IPS-20b (cell line): ENCODE data around the gene WDR18.
"Not testable (repeated sequence)": the region's sequence is repeated elsewhere in the genome, so short reads cannot be mapped to it uniquely, and the experiment has no call there.

Experiments
- H3K27ac ChIP-seq: one replicate; pipeline ENCODE4 v1.5.1; 2013; ENCODE audit warnings: low read length
- H3K27me3 ChIP-seq: 2 replicates; pipeline ENCODE4 v1.6.1; 2013; ENCODE audit warnings: mild to moderate bottlenecking, low read length, inconsistent platforms; ENCODE audit not compliant: insufficient read depth
- H3K36me3 ChIP-seq: 2 replicates; pipeline ENCODE4 v1.6.1; 2013; ENCODE audit warnings: low read depth, mild to moderate bottlenecking, inconsistent platforms, low read length, moderate library complexity; ENCODE audit not compliant: insufficient read depth
- H3K4me1 ChIP-seq: 2 replicates; pipeline ENCODE4 v1.6.1; 2013; ENCODE audit warnings: mild to moderate bottlenecking, control low read depth, inconsistent platforms, low read length, moderate library complexity; ENCODE audit not compliant: insufficient read depth
- H3K4me3 ChIP-seq: 2 replicates; pipeline ENCODE4 v1.5.1; 2013; ENCODE audit warnings: mild to moderate bottlenecking, low read length, inconsistent platforms
- H3K9ac ChIP-seq: 2 replicates; pipeline ENCODE4 v1.6.1; 2013; ENCODE audit warnings: low read depth, mild to moderate bottlenecking, inconsistent platforms, low read length, moderate library complexity
- H3K9me3 ChIP-seq: 2 replicates; pipeline ENCODE4 v1.6.1; 2013; ENCODE audit warnings: mild to moderate bottlenecking, low read depth, low read length, inconsistent platforms; ENCODE audit not compliant: insufficient read depth

WDR18 gene

GRCh38 chr19:952680-953444, 31.3 kb upstream of the WDR18 start:
- H3K27me3 ChIP-seq: no peaks in the 10 kb centered on the region
- H3K27ac ChIP-seq: peak overlapping the region; percentile 71
- H3K9me3 ChIP-seq: no peaks in the 10 kb centered on the region
- H3K36me3 ChIP-seq: no peaks in the 10 kb centered on the region
- peaks cover 17% of the 10 kb centered on the region; the same call in 1 of the 2 replicates for H3K4me1 ChIP-seq
- H3K4me3 ChIP-seq: peak overlapping the region; percentile 33; the same call in 1 of the 2 replicates
- peak overlapping the region; percentile 61; the same call in 1 of the 2 replicates for H3K9ac ChIP-seq

DNA sequence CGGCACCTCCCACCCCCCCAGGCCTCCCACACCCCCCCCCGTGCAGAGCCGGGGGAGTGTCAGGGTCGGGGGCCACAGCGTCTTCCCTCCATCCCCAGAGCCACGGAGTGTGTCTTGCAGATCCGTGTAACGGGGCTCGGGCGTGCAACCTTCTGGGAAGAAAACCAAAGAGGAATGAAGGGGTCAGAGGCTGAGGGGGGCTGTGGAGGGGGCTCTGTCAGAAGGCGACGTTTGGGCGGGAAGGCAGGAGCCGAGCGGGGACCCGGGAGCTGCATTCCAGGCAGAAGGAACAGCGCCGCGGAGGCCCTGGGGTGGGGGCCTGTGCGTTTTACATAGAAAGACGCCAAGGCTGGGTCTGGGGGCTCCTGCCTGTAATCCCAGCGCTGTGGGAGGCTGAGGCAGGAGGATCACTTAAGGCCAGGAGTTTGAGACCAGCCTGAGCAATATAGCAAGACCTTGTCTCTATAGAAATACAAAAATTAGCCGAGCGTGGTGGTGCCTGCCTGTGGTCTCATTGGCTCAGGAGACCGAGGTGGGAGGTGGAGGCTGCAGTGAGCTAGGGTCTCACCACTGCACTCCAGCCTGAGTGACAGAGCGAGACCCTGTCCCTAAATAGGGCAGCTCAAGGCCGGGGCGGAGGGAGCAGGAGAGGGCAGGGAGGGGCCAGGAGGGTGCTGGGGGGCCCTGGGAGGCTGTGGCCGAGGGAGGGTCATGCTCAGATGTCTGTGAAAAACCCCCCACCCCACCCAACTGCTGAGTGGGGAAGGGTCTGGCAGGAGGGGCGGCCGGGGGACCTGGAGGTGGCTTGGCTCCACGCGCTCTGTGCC, 30.5 kb upstream of the WDR18 start:
- Histone ChIP-seq H3K36me3 (no peaks in the 10 kb centered on the region; the same call in 1 of the 2 replicates), H3K4me3 (no peak overlapping the region), H3K27me3 (no peaks in the 10 kb centered on the region), H3K9ac (peak overlapping the region; percentile 61; the same call in 1 of the 2 replicates), H3K27ac (peak overlapping the region; percentile 71), H3K9me3 (no peaks in the 10 kb centered on the region), H3K4me1 (peaks cover 17% of the 10 kb centered on the region; the same call in 1 of the 2 replicates)

GRCh38 chr19:954272-954671, 29.9 kb upstream of the WDR18 start:
- no peaks in the 10 kb centered on the region for H3K9me3 ChIP-seq
- H3K36me3 ChIP-seq: peaks cover 4% of the 10 kb centered on the region; the same call in 1 of the 2 replicates
- peaks cover 17% of the 10 kb centered on the region; the same call in 1 of the 2 replicates for H3K4me1 ChIP-seq
- H3K4me3 ChIP-seq: no peak overlapping the region
- no peak overlapping the region for H3K9ac ChIP-seq
- no peaks in the 10 kb centered on the region for H3K27me3 ChIP-seq
- H3K27ac ChIP-seq: no peak overlapping the region

GRCh38 chr19:954672-955494, 29.3 kb upstream of the WDR18 start:
- Histone ChIP-seq H3K4me1 (peaks cover 17% of the 10 kb centered on the region; the same call in 1 of the 2 replicates), H3K9me3 (no peaks in the 10 kb centered on the region), H3K9ac (no peak overlapping the region), H3K27me3 (no peaks in the 10 kb centered on the region), H3K27ac (no peak overlapping the region), H3K4me3 (no peak overlapping the region), H3K36me3 (peaks cover 4% of the 10 kb centered on the region; the same call in 1 of the 2 replicates)

GRCh38 chr19:955803-956765, 28.1 kb upstream of the WDR18 start:
- Histone ChIP-seq H3K9me3 (no peaks in the 10 kb centered on the region), H3K36me3 (peaks cover 8% of the 10 kb centered on the region; the same call in 1 of the 2 replicates), H3K9ac (no peak overlapping the region), H3K4me3 (no peak overlapping the region), H3K4me1 (peaks cover 17% of the 10 kb centered on the region; the same call in 1 of the 2 replicates), H3K27ac (no peak overlapping the region), H3K27me3 (no peaks in the 10 kb centered on the region)

DNA sequence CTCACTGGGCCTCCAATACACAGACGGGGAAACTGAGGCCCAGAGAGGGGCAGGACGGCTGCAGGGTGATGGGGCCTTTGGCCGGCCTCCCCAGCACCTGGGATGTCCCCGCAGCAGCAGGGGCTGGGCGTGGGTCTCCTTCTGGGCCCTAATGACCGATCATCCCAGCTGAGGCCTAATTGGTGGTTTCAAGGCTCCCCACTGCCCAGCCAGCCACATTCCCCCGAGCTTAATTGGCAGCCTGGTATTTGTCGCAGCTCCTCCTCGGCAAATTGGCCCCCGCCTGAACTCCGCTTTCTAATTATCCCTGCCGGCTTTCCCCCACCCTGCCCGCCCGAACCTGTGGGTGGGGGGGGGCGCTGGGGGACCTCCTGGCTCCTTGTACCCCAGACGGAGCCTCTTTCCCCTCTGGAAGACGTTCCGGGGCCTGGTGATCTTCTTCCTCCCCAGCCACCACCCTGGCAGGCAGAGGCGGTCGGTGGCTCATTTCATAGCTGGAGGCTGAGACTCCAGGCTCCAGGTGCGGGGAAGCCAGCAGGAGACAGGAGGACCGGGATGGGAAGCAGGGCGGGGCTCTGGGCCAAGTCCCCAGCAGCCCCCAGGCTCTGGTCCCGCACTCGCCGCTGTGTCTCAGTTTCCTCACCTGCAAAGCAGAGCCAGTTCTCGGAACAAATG, 27.2 kb upstream of the WDR18 start:
- Histone ChIP-seq H3K36me3 (peaks cover 8% of the 10 kb centered on the region; the same call in 1 of the 2 replicates), H3K4me1 (peaks cover 17% of the 10 kb centered on the region; the same call in 1 of the 2 replicates), H3K27ac (no peak overlapping the region), H3K9ac (no peak overlapping the region), H3K27me3 (no peaks in the 10 kb centered on the region), H3K9me3 (no peaks in the 10 kb centered on the region), H3K4me3 (no peak overlapping the region)

GRCh38 chr19:957578-957977, 26.6 kb upstream of the WDR18 start:
- H3K9ac ChIP-seq, H3K27ac ChIP-seq, H3K4me3 ChIP-seq, H3K36me3 ChIP-seq, H3K9me3 ChIP-seq, H3K27me3 ChIP-seq: not testable (repeated sequence)
- H3K4me1 ChIP-seq: peaks cover 16% of the 10 kb centered on the region; the same call in 1 of the 2 replicates

DNA sequence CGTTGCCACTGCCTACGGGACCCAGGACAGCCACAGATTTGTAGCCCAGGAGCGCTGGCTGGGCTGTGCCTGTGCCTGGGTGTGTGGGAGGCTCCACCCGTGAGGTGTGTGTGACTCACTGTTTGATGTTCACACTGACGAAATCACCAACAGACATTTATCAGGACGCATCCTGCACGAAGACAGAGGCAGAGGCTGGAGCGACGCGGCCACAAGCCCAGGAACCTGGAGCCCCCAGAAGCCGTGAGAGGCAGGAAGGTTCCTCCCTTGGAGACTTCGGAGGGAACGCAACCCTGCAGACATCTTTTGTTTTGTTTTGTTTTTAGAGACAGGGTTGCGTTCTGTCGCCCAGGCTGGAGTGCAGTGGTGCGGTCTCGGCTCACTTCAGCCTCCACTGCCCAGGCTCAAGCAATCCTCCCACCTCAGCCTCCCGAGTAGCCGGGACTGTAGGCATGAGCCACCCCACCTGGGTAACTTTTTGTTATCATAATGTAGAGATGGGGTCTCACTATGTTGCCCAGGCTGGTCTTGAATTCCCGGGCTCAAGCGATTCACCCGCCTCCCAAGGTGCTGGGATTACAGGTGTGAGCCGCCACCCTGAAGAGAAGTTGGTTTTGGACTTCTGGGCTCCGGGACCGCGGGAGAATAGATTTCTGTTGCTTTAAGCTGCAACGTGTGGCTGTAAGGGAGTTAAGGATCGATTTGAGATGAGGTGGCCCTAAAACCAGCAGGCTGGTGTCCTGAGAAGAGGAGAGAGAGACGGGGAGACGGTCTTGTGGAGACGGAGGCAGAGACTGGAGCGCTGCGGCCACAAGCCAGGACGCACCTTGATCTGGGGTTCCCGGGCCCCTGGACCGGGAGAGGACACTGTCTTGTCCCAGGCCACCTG, 24.9 kb upstream of the WDR18 start:
- Histone ChIP-seq H3K4me3 (no peak overlapping the region), H3K4me1 (peaks cover 14% of the 10 kb centered on the region; the same call in 1 of the 2 replicates), H3K9me3 (no peaks in the 10 kb centered on the region), H3K27me3 (no peaks in the 10 kb centered on the region), H3K9ac (no peak overlapping the region), H3K36me3 (peaks cover 12% of the 10 kb centered on the region), H3K27ac (no peak overlapping the region)

DNA sequence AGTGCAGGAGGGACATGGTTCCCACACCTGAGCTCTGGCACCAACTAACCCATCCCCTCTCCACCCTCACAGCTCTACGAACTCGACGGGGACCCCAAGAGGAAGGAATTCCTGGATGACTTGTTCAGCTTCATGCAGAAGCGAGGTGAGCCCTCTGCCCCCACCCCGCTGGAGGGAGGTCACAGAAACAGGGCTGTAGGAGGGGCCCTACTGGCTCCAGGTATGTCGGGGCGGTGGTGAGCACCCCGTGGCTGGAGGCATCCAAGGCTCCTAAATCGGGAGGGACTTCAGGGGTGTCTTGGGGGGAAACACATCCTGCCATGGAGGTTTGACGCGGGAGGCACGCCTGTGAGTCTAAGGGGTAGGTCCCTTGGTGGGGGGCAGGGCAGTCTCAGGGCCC, 24.1 kb upstream of the WDR18 start:
- Histone ChIP-seq H3K4me1 (peaks cover 11% of the 10 kb centered on the region; the same call in 1 of the 2 replicates), H3K27ac (no peak overlapping the region), H3K9ac (no peak overlapping the region), H3K27me3 (no peaks in the 10 kb centered on the region), H3K4me3 (no peak overlapping the region), H3K36me3 (peaks cover 20% of the 10 kb centered on the region), H3K9me3 (no peaks in the 10 kb centered on the region)
